Type B pancreatic cell (in vitro differentiated cells): ENCODE measurements around the gene HPSE2. TPM values are rescaled to one million over a fixed set of nuclear protein-coding genes. Genes with fewer than 3 reads are reported as not detected.

ENCODE experiments used
- DNase-seq: peaks from one replicate; pipeline ENCODE4 v3.0.0; 2021; ENCODE audit warnings: mixed read lengths; ENCODE audit not compliant: unreplicated experiment; ENCODE audit errors: extremely low spot score
- H3K27ac Mint-ChIP-seq: 2 replicates; pipeline ENCODE4 v1.8.0; 2021; ENCODE audit warnings: mild to moderate bottlenecking, mixed read lengths
- H3K27me3 Mint-ChIP-seq: 2 replicates; pipeline ENCODE4 v1.8.0; 2021; ENCODE audit warnings: mixed read lengths
- H3K36me3 Mint-ChIP-seq: 2 replicates; pipeline ENCODE4 v1.8.0; 2021; ENCODE audit warnings: mixed read lengths
- H3K4me1 Mint-ChIP-seq: one replicate; pipeline ENCODE4 v1.8.0; 2021; ENCODE audit warnings: mixed read lengths; ENCODE audit not compliant: unreplicated experiment
- H3K4me3 Mint-ChIP-seq: 2 replicates; pipeline ENCODE4 v1.8.0; 2021; ENCODE audit warnings: mild to moderate bottlenecking, mixed read lengths
- H3K9me3 Mint-ChIP-seq: 2 replicates; pipeline ENCODE4 v1.8.0; 2021; ENCODE audit warnings: mixed read lengths
- total RNA-seq: library from RNA; stranded (reverse); gene quantifications from 2 replicates; pipeline ENCODE4 v1.2.1, GENCODE V29; 2021; ENCODE audit warnings: low replicate concordance
- TF ChIP-seq, protein P1 (sequence below): fragments of 200-600 bp; sonication (generic); conservative IDR thresholded peaks from 2 replicates; pipeline ENCODE4 v1.5.0; 2021; ENCODE audit warnings: antibody characterized with exemption, mild to moderate bottlenecking

HPSE2 gene
- total RNA-seq, 1 donor from 2014 or later: 19.8 TPM

DNA sequence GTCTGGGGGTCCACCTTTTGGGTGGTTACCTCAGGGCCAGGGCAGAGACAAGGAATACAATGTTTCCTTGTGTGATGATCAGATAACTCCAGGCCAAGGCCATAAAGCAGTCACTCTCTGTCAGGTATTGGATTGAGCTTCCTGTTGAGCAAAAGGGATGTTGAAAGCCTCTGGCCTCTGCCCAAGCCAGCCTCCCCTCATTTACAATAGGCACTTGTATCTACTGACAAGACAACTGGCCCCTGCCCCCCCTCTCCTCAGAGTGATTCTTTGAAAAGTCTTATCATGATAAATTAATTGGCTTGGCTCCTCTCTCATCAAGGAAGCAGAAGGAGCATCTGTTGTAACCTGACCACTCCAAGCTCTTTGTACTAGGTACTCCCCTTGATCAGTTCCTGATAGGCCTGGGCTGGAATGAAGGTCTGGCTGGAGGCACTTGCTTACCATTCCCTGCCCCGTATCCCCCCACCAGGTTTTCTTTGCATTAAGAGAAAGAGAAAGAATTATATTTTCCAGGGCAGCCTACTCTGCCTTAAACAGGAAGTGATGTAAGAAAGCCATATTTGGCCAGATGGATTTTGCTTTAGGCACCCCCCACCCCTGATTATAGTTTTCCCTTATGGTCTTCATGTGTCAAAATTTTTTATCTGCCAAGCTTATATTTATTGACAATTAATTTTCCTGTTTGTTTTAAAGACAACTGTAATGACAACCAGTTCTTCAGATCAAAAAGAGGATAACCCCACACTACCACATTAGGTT, 746.8 kb downstream of the HPSE2 start:
- H3K36me3 Mint-ChIP-seq: no peaks in the 10 kb centered on the region
- H3K4me1 Mint-ChIP-seq: peaks cover 15% of the 10 kb centered on the region
- no peak overlapping the region for H3K4me3 Mint-ChIP-seq
- TF ChIP-seq, protein P1, sequence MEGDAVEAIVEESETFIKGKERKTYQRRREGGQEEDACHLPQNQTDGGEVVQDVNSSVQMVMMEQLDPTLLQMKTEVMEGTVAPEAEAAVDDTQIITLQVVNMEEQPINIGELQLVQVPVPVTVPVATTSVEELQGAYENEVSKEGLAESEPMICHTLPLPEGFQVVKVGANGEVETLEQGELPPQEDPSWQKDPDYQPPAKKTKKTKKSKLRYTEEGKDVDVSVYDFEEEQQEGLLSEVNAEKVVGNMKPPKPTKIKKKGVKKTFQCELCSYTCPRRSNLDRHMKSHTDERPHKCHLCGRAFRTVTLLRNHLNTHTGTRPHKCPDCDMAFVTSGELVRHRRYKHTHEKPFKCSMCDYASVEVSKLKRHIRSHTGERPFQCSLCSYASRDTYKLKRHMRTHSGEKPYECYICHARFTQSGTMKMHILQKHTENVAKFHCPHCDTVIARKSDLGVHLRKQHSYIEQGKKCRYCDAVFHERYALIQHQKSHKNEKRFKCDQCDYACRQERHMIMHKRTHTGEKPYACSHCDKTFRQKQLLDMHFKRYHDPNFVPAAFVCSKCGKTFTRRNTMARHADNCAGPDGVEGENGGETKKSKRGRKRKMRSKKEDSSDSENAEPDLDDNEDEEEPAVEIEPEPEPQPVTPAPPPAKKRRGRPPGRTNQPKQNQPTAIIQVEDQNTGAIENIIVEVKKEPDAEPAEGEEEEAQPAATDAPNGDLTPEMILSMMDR: no peak
- peaks cover 3% of the 10 kb centered on the region for H3K9me3 Mint-ChIP-seq
- H3K27me3 Mint-ChIP-seq: no peaks in the 10 kb centered on the region
- no peak overlapping the region for H3K27ac Mint-ChIP-seq
- DNase-seq: no peak

DNA sequence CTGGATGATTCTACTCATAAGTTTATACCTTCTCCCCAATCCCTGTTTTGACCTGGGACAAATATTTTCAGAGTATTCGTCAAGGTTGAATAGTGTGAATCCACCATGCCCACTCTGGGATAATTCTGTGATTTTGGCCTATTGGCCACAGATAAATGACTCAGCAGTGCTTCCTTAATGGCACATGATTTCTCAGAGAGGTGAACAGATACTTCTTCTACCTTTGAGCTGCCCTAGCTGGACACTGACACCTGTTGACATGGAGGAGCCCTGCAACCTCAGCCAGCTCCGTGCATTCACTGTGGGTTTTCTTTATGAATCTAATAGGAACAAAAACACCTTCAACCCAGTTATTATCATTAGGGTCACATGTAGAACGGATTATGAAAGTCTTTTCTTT, 748.0 kb downstream of the HPSE2 start:
- H3K36me3 Mint-ChIP-seq: no peaks in the 10 kb centered on the region
- H3K9me3 Mint-ChIP-seq: peaks cover 3% of the 10 kb centered on the region
- TF ChIP-seq, protein P1: no peak
- peaks cover 15% of the 10 kb centered on the region for H3K4me1 Mint-ChIP-seq
- no peak for DNase-seq
- no peaks in the 10 kb centered on the region for H3K27me3 Mint-ChIP-seq
- H3K4me3 Mint-ChIP-seq: no peak overlapping the region
- H3K27ac Mint-ChIP-seq: no peak overlapping the region

DNA sequence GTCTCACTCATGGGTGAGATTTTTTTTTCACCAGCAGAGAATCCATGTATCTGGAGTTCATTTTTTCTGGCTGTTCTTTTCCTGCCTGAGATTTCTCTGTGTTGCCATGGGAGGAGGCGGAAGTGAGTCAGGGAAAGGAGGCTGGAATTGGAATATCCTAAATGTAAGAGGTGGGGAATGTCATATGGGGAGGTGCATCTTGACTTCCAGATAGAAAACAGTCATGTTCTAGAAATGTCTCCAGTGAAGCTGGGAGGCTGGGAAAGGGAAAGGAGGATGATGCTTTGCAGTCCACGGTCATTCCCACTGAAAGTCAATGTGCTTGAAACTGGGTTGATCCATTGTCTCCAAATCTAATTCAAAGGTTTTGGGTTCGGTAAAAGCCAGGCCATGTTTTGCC, 749.2 kb downstream of the HPSE2 start:
- H3K36me3 Mint-ChIP-seq: no peaks in the 10 kb centered on the region
- no peak overlapping the region for H3K4me3 Mint-ChIP-seq
- peaks cover 16% of the 10 kb centered on the region for H3K4me1 Mint-ChIP-seq
- no peaks in the 10 kb centered on the region for H3K27me3 Mint-ChIP-seq
- TF ChIP-seq, protein P1: no peak
- DNase-seq: no peak
- H3K27ac Mint-ChIP-seq: no peak overlapping the region
- peaks cover 3% of the 10 kb centered on the region for H3K9me3 Mint-ChIP-seq

DNA sequence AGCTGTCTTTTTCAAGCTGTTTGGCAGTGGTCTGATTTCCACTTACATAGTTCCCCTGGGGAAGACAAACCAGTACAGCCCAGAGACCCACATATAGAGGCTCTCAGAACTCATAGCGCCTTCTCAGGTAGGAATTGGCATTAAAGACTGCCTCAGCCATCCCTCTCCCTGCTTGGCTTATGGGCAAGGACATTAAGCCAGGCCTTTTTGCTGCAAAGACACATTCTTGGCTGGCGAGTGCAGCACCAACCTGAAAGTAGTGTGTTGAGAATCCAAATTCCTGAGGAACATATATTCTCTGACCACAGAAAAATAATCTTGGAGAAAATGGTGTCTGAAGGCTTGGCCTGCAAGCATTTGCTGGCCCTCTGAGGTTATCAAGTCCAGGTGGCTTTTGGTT, 749.7 kb downstream of the HPSE2 start:
- no peaks in the 10 kb centered on the region for H3K27me3 Mint-ChIP-seq
- no peaks in the 10 kb centered on the region for H3K36me3 Mint-ChIP-seq
- no peak overlapping the region for H3K4me3 Mint-ChIP-seq
- TF ChIP-seq, protein P1: no peak
- H3K27ac Mint-ChIP-seq: no peak overlapping the region
- H3K9me3 Mint-ChIP-seq: peaks cover 3% of the 10 kb centered on the region
- no peak for DNase-seq
- peaks cover 20% of the 10 kb centered on the region for H3K4me1 Mint-ChIP-seq

DNA sequence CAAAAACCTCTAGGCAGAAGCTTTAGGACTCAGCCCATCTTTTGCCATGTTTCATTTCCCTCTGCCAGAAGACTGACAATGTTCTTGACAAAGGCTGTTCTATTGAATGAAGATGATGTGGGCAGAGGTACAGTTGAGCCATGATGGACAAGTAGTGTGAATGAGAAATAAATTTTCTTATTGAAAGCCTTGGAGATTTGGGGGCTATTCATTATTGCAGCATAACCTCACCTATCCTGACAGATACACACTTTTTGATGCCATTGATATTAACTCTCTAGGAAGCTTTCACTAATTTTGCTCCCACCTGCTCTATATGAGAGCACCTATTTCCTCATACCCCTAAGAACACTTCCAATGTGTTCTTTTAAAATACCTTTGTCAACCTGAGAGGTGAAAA, 752.0 kb downstream of the HPSE2 start:
- H3K4me1 Mint-ChIP-seq: peaks cover 20% of the 10 kb centered on the region
- H3K27ac Mint-ChIP-seq: no peak overlapping the region
- H3K36me3 Mint-ChIP-seq: no peaks in the 10 kb centered on the region
- TF ChIP-seq, protein P1: no peak
- DNase-seq: no peak
- no peak overlapping the region for H3K4me3 Mint-ChIP-seq
- no peaks in the 10 kb centered on the region for H3K27me3 Mint-ChIP-seq
- H3K9me3 Mint-ChIP-seq: peaks cover 8% of the 10 kb centered on the region
